Breast epithelium (tissue), 4 donors: Measurements from ENCODE around the gene GORASP1. TPM values are rescaled to one million over a fixed set of nuclear protein-coding genes. Genes with fewer than 3 reads are reported as not detected.

Source experiments
- DNase-seq, 2 donors: peaks; one replicate each; pipeline ENCODE4 v3.0.0-alpha.2; 2019; ENCODE audit warnings: low spot score in 2 of 2
- H3K27ac ChIP-seq, 2 donors: fragments of 200-600 bp; sonication (generic) in 1 of 2; one replicate each; pipeline ENCODE4 v1.5.1; 2016 to 2019; ENCODE audit warnings: mild to moderate bottlenecking in 1 of 2
- H3K27me3 ChIP-seq, 2 donors: fragments of 200-600 bp; sonication (generic) in 1 of 2; one replicate each; pipeline versions ENCODE4 v1.5.1 to v1.6.0; 2017 to 2019; ENCODE audit warnings: control low read depth in 1 of 2, mild to moderate bottlenecking in 1 of 2
- H3K36me3 ChIP-seq: fragments of 200-600 bp; one replicate; pipeline ENCODE4 v1.5.1; 2019
- H3K4me1 ChIP-seq, 2 donors: fragments of 200-600 bp; sonication (generic); one replicate each; pipeline ENCODE4 v1.5.1; 2016 to 2019; ENCODE audit warnings: control low read depth in 1 of 2
- H3K4me3 ChIP-seq, 3 donors: fragments of 200-600 bp; sonication (generic); 1 replicate in 2 of 3; 2 replicates in 1 of 3; pipeline ENCODE4 v1.5.1; 2016 to 2019; ENCODE audit warnings: mild to moderate bottlenecking in 3 of 3, moderate library complexity in 2 of 3
- H3K9me3 ChIP-seq, 2 donors: fragments of 200-600 bp; sonication (generic) in 1 of 2; one replicate each; pipeline ENCODE4 v1.5.1; 2016 to 2019; ENCODE audit warnings: control low read depth in 1 of 2
- POLR2A ChIP-seq: fragments of 450-650 bp; IDR thresholded peaks from one replicate; pipeline ENCODE4 v1.6.1; 2016; ENCODE audit warnings: antibody characterized with exemption, mild to moderate bottlenecking, moderate library complexity
- POLR2AphosphoS5 ChIP-seq, 3 donors: sonication (generic); formaldehyde crosslinking; IDR thresholded peaks; one replicate each; pipeline ENCODE4 v1.6.1; 2017; ENCODE audit warnings: antibody characterized with exemption in 3 of 3
- intact Hi-C: fragments of 100-400 bp; cut with DNase I; formaldehyde crosslinking; loops from one replicate; pipeline ENCODE4 v1.15.1; 2023; ENCODE audit warnings: low total_unique reads
- total RNA-seq, 3 donors: library from RNA; depleted of rRNA; stranded (reverse); fragments of >200 nt; gene quantifications; one replicate each; pipeline ENCODE4 v1.1.0, GENCODE V29; 2016
- TF ChIP-seq, protein P1 (sequence below), 3 donors: fragments of 450-650 bp; IDR thresholded peaks; one replicate each; pipeline ENCODE4 v1.5.1; 2016 to 2017; ENCODE audit warnings: antibody characterized with exemption in 3 of 3, mild to moderate bottlenecking in 3 of 3, moderate library complexity in 3 of 3

The GORASP1 gene
- total RNA-seq, 3 donors from 2014 or later, result 58.2 to 98.8 (median 77.3) TPM

DNA sequence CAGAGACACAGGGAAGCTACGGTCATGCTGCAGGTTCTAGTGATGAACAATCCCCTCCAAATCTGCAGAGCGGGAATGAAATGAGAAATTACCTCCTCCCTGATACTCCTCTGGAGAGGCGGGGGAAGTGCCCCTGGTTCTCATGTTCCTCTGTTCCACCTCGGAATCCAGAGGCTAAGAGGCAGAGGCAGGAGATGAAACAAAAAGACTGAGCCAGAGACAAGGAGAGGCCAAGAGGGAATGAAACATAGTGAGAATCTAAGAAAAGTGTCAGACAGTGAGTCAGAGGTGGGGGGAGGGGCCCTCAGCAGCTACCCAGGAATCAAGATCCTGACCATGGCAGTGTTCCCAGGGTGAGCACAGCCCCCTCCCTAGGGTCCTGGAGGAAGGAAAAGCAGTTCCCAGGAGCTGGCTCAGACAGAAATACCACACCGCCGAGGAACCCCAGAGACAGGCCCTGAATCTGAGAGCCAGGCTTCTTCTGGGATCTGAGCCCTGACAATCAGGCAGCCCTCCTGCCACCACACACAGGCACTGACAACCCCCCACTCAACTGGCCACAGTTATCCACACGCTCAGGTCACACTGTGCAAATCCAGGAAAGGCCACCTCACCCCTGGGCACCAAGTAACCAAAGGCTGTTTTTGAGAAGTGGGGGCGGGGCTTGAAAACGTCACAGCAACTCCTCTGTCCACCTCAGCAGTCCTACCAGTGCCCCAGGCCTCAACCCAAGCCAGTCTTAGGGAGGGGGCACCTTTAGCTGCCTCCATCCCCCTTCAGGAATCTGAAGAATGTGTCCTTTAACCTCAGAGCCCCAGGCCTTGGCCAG is 43.6 kb upstream of the GORASP1 start:
- Histone ChIP-seq H3K27me3 (no peaks in the 10 kb centered on the region), H3K9me3 (no peaks in the 10 kb centered on the region), H3K36me3 (no peaks in the 10 kb centered on the region), H3K4me3 (peak overlapping the region; percentile 89 to 99 (median 94)), H3K4me1 (peaks cover 14 to 39% of the 10 kb centered on the region in 2 donors), H3K27ac (peak overlapping the region; percentile 100)
- intact Hi-C loops, result loop anchor here (2.0 kb wide), 1 partner anchor 28 kb away; no protein-coding TSS in a partner anchor
- peak; percentile 87 to 88 for DNase-seq
- TF ChIP-seq POLR2AphosphoS5 (IDR thresholded peaks at IDR 0.05) (peak in 1 of 3 donors; percentile 67), POLR2A (no peak)
- TF ChIP-seq, protein P1, sequence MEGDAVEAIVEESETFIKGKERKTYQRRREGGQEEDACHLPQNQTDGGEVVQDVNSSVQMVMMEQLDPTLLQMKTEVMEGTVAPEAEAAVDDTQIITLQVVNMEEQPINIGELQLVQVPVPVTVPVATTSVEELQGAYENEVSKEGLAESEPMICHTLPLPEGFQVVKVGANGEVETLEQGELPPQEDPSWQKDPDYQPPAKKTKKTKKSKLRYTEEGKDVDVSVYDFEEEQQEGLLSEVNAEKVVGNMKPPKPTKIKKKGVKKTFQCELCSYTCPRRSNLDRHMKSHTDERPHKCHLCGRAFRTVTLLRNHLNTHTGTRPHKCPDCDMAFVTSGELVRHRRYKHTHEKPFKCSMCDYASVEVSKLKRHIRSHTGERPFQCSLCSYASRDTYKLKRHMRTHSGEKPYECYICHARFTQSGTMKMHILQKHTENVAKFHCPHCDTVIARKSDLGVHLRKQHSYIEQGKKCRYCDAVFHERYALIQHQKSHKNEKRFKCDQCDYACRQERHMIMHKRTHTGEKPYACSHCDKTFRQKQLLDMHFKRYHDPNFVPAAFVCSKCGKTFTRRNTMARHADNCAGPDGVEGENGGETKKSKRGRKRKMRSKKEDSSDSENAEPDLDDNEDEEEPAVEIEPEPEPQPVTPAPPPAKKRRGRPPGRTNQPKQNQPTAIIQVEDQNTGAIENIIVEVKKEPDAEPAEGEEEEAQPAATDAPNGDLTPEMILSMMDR (IDR thresholded peaks at IDR 0.05), result no peak

DNA sequence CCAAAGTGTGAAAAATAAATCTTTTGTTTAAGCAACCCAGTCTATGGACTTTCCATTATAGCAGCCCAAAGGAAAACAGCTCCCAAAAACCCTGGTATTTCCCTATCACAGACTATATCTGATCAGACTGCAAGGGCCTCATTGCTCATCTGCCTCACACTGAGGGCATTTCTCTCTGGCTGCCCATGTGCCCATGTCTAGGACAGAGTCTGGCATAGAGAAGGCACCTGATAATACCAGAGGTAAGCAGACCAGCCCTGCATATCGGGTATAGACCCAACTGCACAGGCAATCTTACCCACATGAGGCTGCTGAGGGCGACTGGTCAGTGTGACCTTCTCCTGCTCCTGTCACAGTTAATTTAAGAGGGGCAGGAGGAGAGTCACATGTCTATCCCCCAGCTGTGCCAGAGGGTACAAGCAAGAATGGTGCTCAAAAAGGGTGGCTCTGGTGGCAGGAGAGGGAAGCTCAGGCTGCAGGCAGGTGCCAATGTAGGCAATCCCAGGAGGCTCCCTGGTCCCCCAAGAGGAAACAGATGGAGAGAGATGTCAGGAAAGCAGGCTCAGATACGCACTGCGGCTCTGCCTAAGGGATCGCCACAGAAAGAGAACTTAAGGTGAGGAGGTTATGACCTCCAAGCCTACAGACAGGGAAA is 42.8 kb upstream of the GORASP1 start:
- H3K27ac ChIP-seq, result peak overlapping the region; percentile 100
- intact Hi-C loops, result loop anchor here (2.0 kb wide), 1 partner anchor 29 kb away; no protein-coding TSS in a partner anchor
- no peaks in the 10 kb centered on the region for H3K27me3 ChIP-seq
- H3K36me3 ChIP-seq, result no peaks in the 10 kb centered on the region
- peak in 1 of 2 donors; percentile 21 for DNase-seq
- no peak for TF ChIP-seq POLR2AphosphoS5 (IDR thresholded peaks at IDR 0.05)
- TF ChIP-seq, protein P1 (IDR thresholded peaks at IDR 0.05), result peak in 1 of 3 donors; percentile 16
- TF ChIP-seq POLR2A, result no peak
- H3K4me3 ChIP-seq, result peak overlapping the region; percentile 89 to 99 (median 94)
- no peaks in the 10 kb centered on the region for H3K9me3 ChIP-seq
- H3K4me1 ChIP-seq, result peaks cover 14 to 39% of the 10 kb centered on the region in 2 donors

DNA sequence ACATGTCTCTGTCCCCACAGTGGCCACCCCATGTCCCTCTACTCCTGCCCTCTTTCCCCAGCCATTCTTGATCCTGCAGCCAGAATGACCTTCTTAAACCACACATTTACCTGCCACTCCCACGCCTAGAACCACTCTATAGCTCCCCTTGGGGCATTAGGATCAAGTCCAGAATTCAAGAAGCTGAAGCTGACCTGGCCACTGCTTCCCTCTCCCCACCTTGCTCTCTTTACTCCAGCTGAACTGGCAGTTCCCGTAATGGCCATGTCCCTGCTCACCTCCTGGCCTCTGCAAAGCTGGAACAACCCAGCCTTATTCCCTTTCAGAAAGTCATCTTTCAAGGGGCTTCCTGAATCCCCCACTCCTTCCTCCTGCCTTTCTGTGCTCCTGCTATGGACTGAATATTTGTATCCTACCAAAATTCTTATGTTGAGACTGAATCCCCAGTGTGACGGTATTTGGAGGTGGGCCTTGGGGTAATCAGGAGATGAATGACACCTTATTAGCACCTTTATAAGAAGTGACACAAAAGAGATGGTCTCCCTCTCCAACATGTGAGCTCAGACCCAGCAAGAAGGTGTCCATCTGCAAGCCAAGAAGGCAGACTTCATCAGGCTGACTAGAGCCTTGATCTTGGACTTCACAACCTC is 42.2 kb upstream of the GORASP1 start:
- Histone ChIP-seq H3K4me1 (peaks cover 14 to 39% of the 10 kb centered on the region in 2 donors), H3K4me3 (peak overlapping the region; percentile 89 to 99 (median 94))
- intact Hi-C loops, result loop anchor here (2.0 kb wide), 1 partner anchor 29 kb away; no protein-coding TSS in a partner anchor

DNA sequence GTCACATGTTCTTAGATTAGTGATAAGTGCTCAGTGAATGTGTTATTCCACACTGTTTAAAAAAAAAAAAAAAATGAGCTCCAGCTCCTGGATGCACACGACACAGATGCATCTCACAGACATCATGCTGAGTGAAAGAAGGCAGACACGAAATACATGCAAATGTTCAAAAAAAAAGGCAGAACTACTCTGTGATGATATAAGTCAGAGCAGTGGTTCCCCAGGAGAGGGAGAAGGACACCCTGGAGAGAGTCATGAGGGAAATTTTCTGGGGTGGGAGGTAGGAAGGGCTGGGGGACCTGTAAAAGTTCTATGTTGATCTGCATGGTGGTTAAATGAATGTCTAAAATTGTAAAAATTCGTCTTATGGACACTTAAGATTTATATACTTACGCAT is 41.6 kb upstream of the GORASP1 start:
- peak overlapping the region in 2 of 3 donors; percentile 29 to 89 for H3K4me3 ChIP-seq
- intact Hi-C loops, result no loop called here

More for the DNA sequence above, 42.2 kb upstream of the GORASP1 start:
- H3K9me3 ChIP-seq, result no peaks in the 10 kb centered on the region
- H3K27me3 ChIP-seq, result no peaks in the 10 kb centered on the region
- no peak for TF ChIP-seq POLR2AphosphoS5 (IDR thresholded peaks at IDR 0.05)
- TF ChIP-seq POLR2A, result no peak
- TF ChIP-seq, protein P1 (IDR thresholded peaks at IDR 0.05), result no peak
- H3K27ac ChIP-seq, result peak overlapping the region; percentile 100
- no peaks in the 10 kb centered on the region for H3K36me3 ChIP-seq
- DNase-seq, result no peak

More for the DNA sequence above, 41.6 kb upstream of the GORASP1 start:
- Histone ChIP-seq H3K36me3 (peaks cover 2% of the 10 kb centered on the region), H3K9me3 (no peaks in the 10 kb centered on the region), H3K27me3 (no peaks in the 10 kb centered on the region), H3K4me1 (peaks cover 14 to 39% of the 10 kb centered on the region in 2 donors), H3K27ac (peak overlapping the region; percentile 100)
- TF ChIP-seq POLR2A (no peak), POLR2AphosphoS5 (IDR thresholded peaks at IDR 0.05) (no peak)
- TF ChIP-seq, protein P1 (IDR thresholded peaks at IDR 0.05), result no peak
- no peak for DNase-seq
